ENCODE data around the gene PDILT.

DNA sequence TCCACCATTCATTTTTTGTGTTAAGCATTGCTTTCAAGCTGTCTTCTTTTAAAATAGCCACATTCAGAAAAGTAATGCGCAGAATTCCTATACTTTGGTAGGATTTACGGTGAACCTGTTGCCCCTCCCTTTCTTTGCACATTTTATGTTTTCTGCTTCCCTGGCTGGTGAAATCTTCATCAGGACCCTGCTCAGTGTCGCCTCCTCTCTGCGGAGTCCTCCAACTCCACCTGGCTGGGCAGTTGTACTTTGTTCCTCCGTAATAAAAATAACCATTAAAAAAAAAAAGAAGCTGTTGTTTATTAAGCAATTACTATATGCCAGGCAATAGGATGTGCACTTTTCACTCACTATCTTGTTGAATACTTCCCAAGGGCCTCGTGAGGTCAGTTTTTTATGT, 54.9 kb downstream of the PDILT start:
- TF ChIP-seq, protein P1, sequence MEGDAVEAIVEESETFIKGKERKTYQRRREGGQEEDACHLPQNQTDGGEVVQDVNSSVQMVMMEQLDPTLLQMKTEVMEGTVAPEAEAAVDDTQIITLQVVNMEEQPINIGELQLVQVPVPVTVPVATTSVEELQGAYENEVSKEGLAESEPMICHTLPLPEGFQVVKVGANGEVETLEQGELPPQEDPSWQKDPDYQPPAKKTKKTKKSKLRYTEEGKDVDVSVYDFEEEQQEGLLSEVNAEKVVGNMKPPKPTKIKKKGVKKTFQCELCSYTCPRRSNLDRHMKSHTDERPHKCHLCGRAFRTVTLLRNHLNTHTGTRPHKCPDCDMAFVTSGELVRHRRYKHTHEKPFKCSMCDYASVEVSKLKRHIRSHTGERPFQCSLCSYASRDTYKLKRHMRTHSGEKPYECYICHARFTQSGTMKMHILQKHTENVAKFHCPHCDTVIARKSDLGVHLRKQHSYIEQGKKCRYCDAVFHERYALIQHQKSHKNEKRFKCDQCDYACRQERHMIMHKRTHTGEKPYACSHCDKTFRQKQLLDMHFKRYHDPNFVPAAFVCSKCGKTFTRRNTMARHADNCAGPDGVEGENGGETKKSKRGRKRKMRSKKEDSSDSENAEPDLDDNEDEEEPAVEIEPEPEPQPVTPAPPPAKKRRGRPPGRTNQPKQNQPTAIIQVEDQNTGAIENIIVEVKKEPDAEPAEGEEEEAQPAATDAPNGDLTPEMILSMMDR (IDR thresholded peaks at IDR 0.05; ENCODE audit: control extremely low read depth in 1 of 3, insufficient read depth in 1 of 3, low read depth in 1 of 3, low read length in 3 of 3) = peak; percentile 44 to 66 (median 59)
- TF ChIP-seq JUND (IDR thresholded peaks at IDR 0.05; ENCODE audit: low read length) (no peak), CEBPB (IDR thresholded peaks at IDR 0.05; ENCODE audit: low read depth, low read length) (no peak), RAD21 (IDR thresholded peaks at IDR 0.05 in 1 of 2, conservative IDR thresholded peaks at IDR 0.05 in 1 of 2; ENCODE audit: low read depth in 2 of 2, low read length in 2 of 2) (peak; percentile 10 to 43; a peak in 3 of 4 replicates)

All from H1 (cell line).